Endothelial cell (in vitro differentiated cells): Measurements from ENCODE around the gene MIB1. TPM values are rescaled to one million over a fixed set of nuclear protein-coding genes. Genes with fewer than 3 reads are reported as not detected.
A peak's percentile ranks its signal among the peaks of the same experiment; 100 is the strongest.
"Not testable (repeated sequence)": the region's sequence is repeated elsewhere in the genome, so short reads cannot be mapped to it uniquely, and the experiment has no call there.

ENCODE experiments used
- DNase-seq: peaks from one replicate; pipeline ENCODE4 v3.0.0; 2021; ENCODE audit warnings: low spot score
- H3K27ac Mint-ChIP-seq: one replicate; pipeline ENCODE4 v1.8.0; 2021; ENCODE audit warnings: mixed read lengths, inconsistent platforms; ENCODE audit not compliant: unreplicated experiment
- H3K27me3 Mint-ChIP-seq: one replicate; pipeline ENCODE4 v1.8.0; 2021; ENCODE audit warnings: mild to moderate bottlenecking, moderate library complexity, mixed read lengths, inconsistent platforms; ENCODE audit not compliant: unreplicated experiment
- H3K36me3 Mint-ChIP-seq: one replicate; pipeline ENCODE4 v1.8.0; 2021; ENCODE audit warnings: mild to moderate bottlenecking, low read depth, mixed read lengths, inconsistent platforms; ENCODE audit not compliant: unreplicated experiment
- H3K4me1 Mint-ChIP-seq: one replicate; pipeline ENCODE4 v1.8.0; 2021; ENCODE audit warnings: mild to moderate bottlenecking, mixed read lengths, inconsistent platforms; ENCODE audit not compliant: unreplicated experiment
- H3K4me3 Mint-ChIP-seq: one replicate; pipeline ENCODE4 v1.8.0; 2021; ENCODE audit warnings: mild to moderate bottlenecking, mixed read lengths, inconsistent platforms; ENCODE audit not compliant: unreplicated experiment
- H3K9me3 Mint-ChIP-seq: one replicate; pipeline ENCODE4 v1.8.0; 2021; ENCODE audit warnings: mixed read lengths, inconsistent platforms; ENCODE audit not compliant: unreplicated experiment
- total RNA-seq: library from RNA; stranded (reverse); fragmentation: NEBNext Ultra II Directional; extraction: Animal tissue kit (Norgen Biotek cat#: 25700); gene quantifications from one replicate; pipeline ENCODE4 v1.2.1, GENCODE V29; 2021; ENCODE audit not compliant: unreplicated experiment
- TF ChIP-seq, protein P1 (sequence below): fragments of 200-600 bp; sonication (generic); IDR thresholded peaks from one replicate; pipeline ENCODE4 v1.5.0; 2021; ENCODE audit warnings: antibody characterized with exemption; ENCODE audit not compliant: unreplicated experiment

Gene MIB1
- total RNA-seq, 1 donor from 2014 or later, result 62.8 TPM

DNA sequence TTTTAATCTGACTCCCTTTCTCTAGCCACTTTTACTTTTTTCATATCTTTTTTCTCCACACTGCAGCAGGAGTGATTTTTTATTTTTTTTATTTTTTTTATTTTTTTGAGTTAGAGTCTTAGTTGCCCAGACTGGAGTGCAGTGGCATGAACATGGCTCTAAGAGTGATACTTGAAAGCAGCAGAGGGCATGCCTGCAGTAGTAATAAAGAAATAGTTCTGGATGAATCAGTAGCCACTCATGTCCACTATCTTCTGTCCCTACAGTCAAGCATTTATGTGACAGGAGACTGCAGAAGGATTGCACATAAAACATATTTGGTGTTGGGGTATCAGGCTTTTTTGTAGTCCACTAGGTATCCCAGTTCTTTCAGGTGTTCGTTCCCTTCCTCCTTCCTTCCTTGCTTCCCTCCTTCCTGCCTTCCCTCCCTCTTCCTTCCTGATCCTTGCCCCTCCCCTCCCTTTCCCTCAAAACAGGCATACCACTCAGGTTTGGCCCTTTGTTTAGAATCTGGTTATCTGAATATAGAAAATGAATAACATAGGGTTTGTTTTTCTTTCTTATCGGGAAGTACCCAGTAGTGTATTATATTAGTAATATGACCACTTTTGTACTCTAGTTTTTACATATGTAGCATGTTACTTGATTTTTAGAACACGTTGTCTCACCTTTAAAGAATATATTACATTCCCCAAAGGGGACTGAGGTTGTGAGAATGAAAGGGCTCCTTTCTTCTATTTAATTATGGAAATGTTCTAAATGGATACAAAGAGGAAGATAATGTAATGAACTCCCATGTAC is 23.5 kb downstream of the MIB1 start:
- TF ChIP-seq, protein P1, sequence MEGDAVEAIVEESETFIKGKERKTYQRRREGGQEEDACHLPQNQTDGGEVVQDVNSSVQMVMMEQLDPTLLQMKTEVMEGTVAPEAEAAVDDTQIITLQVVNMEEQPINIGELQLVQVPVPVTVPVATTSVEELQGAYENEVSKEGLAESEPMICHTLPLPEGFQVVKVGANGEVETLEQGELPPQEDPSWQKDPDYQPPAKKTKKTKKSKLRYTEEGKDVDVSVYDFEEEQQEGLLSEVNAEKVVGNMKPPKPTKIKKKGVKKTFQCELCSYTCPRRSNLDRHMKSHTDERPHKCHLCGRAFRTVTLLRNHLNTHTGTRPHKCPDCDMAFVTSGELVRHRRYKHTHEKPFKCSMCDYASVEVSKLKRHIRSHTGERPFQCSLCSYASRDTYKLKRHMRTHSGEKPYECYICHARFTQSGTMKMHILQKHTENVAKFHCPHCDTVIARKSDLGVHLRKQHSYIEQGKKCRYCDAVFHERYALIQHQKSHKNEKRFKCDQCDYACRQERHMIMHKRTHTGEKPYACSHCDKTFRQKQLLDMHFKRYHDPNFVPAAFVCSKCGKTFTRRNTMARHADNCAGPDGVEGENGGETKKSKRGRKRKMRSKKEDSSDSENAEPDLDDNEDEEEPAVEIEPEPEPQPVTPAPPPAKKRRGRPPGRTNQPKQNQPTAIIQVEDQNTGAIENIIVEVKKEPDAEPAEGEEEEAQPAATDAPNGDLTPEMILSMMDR, result no peak
- Mint-ChIP-seq H3K27ac (peak overlapping the region; percentile 85), H3K4me1 (peaks cover 48% of the 10 kb centered on the region), H3K9me3 (no peaks in the 10 kb centered on the region), H3K27me3 (no peaks in the 10 kb centered on the region), H3K36me3 (peaks cover 24% of the 10 kb centered on the region), H3K4me3 (peak overlapping the region; percentile 37)
- no peak for DNase-seq

GRCh38 chr18:21769206-21769605 is 28.6 kb downstream of the MIB1 start:
- DNase-seq, result no peak
- peaks cover 35% of the 10 kb centered on the region for H3K36me3 Mint-ChIP-seq
- H3K27me3 Mint-ChIP-seq, result no peaks in the 10 kb centered on the region
- H3K4me3 Mint-ChIP-seq, result peak overlapping the region; percentile 7
- H3K27ac Mint-ChIP-seq, result no peak overlapping the region
- H3K9me3 Mint-ChIP-seq, result no peaks in the 10 kb centered on the region
- TF ChIP-seq, protein P1, result no peak
- H3K4me1 Mint-ChIP-seq, result peaks cover 21% of the 10 kb centered on the region

DNA sequence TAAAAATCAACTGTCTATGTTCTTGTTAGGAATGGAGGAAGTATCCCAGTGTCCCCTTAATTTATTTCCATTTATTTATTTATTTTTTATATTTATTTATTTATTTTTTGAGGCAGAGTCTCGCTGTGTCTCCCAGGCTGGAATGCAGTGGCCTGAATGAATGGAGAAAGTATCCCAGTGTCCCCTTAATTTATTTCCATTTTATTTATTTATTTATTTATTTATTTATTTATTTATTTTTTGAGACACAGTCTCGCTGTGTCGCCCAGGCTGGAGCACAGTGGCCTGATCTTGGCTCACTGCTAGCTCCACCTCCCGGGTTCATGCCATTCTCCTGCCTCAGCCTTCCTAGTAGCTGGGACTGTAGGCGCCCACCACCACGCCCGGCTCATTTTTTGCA is 34.1 kb downstream of the MIB1 start:
- no peak for DNase-seq
- no peak overlapping the region for H3K4me3 Mint-ChIP-seq
- H3K9me3 Mint-ChIP-seq, result no peaks in the 10 kb centered on the region
- no peaks in the 10 kb centered on the region for H3K27me3 Mint-ChIP-seq
- H3K36me3 Mint-ChIP-seq, result peaks cover 5% of the 10 kb centered on the region
- no peak overlapping the region for H3K27ac Mint-ChIP-seq
- TF ChIP-seq, protein P1, result no peak
- H3K4me1 Mint-ChIP-seq, result peaks cover under 1% of the 10 kb centered on the region

GRCh38 chr18:21777814-21778213 is 37.2 kb downstream of the MIB1 start:
- Mint-ChIP-seq H3K4me3 (no peak overlapping the region), H3K4me1 (no peaks in the 10 kb centered on the region), H3K9me3 (no peaks in the 10 kb centered on the region), H3K27ac (peak overlapping the region; percentile 7), H3K36me3 (peaks cover 17% of the 10 kb centered on the region), H3K27me3 (no peaks in the 10 kb centered on the region)
- TF ChIP-seq, protein P1, result no peak
- no peak for DNase-seq

GRCh38 chr18:21786526-21786925 is 45.9 kb downstream of the MIB1 start:
- Mint-ChIP-seq H3K27me3 (no peaks in the 10 kb centered on the region), H3K9me3 (no peaks in the 10 kb centered on the region), H3K4me3 (no peak overlapping the region), H3K4me1 (peaks cover 16% of the 10 kb centered on the region), H3K36me3 (peaks cover 29% of the 10 kb centered on the region), H3K27ac (peak overlapping the region; percentile 3)
- TF ChIP-seq, protein P1, result no peak
- DNase-seq, result no peak

GRCh38 chr18:21796089-21796488 is 55.5 kb downstream of the MIB1 start:
- not testable (repeated sequence) for DNase-seq, H3K36me3 Mint-ChIP-seq, H3K4me3 Mint-ChIP-seq, H3K27ac Mint-ChIP-seq, H3K27me3 Mint-ChIP-seq, H3K4me1 Mint-ChIP-seq, H3K9me3 Mint-ChIP-seq
